M059J (cell line): ENCODE data around the gene THEM5. TPM values are rescaled to one million over a fixed set of nuclear protein-coding genes. Genes with fewer than 3 reads are reported as not detected.
A peak's percentile ranks its signal among the peaks of the same experiment; 100 is the strongest.

Experiments
- DNase-seq: peaks from one replicate; pipeline ENCODE4 v3.0.0-alpha.2; 2012; ENCODE audit warnings: low read depth
- total RNA-seq: library from RNA; depleted of rRNA; stranded (reverse); fragments of >200 nt; shearing (Covaris generic); gene quantifications from 2 replicates; pipeline ENCODE4 v1.2.3, GENCODE V29; 2014; rRNA removed

Gene THEM5
- total RNA-seq, 1 experiment from 2014 or later = not detected

GRCh38 chr1:151800830-151801229 is 52.7 kb downstream of the THEM5 start:
- no peak for DNase-seq

- peak; percentile 46 for DNase-seq
Measured at GRCh38 chr1:151799179-151800022, 54.1 kb downstream of the THEM5 start.

GRCh38 chr1:151798571-151798970 is 54.9 kb downstream of the THEM5 start:
- no peak for DNase-seq

Other genes with a start within 250 kb of the THEM5 start
- gene SNX27, start 241.7 kb downstream of the THEM5 start, total RNA-seq = 22.4 and 29.1 TPM in 2 replicates
- gene CELF3, start 136.9 kb downstream of the THEM5 start, total RNA-seq = not detected in 2 replicates
- gene RIIAD1, start 132.2 kb downstream of the THEM5 start, total RNA-seq = not detected in 2 replicates
- 103 and 173 TPM in 2 replicates for gene MRPL9, start 90.2 kb downstream of the THEM5 start, total RNA-seq
- gene TDRKH, start 63.2 kb downstream of the THEM5 start, total RNA-seq = 10.8 and 11.0 TPM in 2 replicates
- not detected in 2 replicates for gene LINGO4, start 48.3 kb downstream of the THEM5 start, total RNA-seq
- gene RORC, start 21.9 kb downstream of the THEM5 start, total RNA-seq = 0.44 TPM in 1 of 2 replicates, not detected in the other
- not detected in 2 replicates for gene C2CD4D, start 13.9 kb downstream of the THEM5 start, total RNA-seq
- gene THEM4, start 55.8 kb upstream of the THEM5 start, total RNA-seq = 8.2 and 11.7 TPM in 2 replicates
- 120 and 154 TPM in 2 replicates for gene S100A10, start 140.1 kb upstream of the THEM5 start, total RNA-seq
- 784 and 824 TPM in 2 replicates for gene S100A11, start 183.3 kb upstream of the THEM5 start, total RNA-seq
- gene TCHHL1, start 235.4 kb upstream of the THEM5 start, total RNA-seq = not detected in 2 replicates